H1 (cell line): ENCODE data around the gene GP9. TPM values are rescaled to one million over a fixed set of nuclear protein-coding genes. Genes with fewer than 3 reads are reported as not detected.

Experiments used
- ASH2L ChIP-seq: fragments of 200-600, 300-600 bp; sonication (generic); IDR thresholded peaks from one replicate; pipeline ENCODE4 v1.7.1; 2017; ENCODE audit warnings: low read length
- BCL11A ChIP-seq, 2 experiments: IDR thresholded peaks; one replicate each; pipeline ENCODE4 v1.6.1; 2011; ENCODE audit warnings: low read depth in 2 of 2, low read length in 2 of 2, mild to moderate bottlenecking in 2 of 2
- CBX5 ChIP-seq: fragments of 300-800, 300-1000 bp; sonication (generic); IDR thresholded peaks from 2 replicates; pipeline ENCODE4 v1.7.1; 2016; ENCODE audit warnings: antibody characterized with exemption, low read length, low read depth
- CHD1 ChIP-seq: IDR thresholded peaks from 2 replicates; pipeline ENCODE4 v1.6.1; 2012; ENCODE audit warnings: low read depth, low read length, improper control_type of control experiment
- FOSL1 ChIP-seq: IDR thresholded peaks from 2 replicates; pipeline ENCODE4 v1.6.1; 2011; ENCODE audit warnings: mild to moderate bottlenecking, low read depth, low read length, moderate library complexity; ENCODE audit not compliant: insufficient read depth
- POU5F1 ChIP-seq: IDR thresholded peaks from 2 replicates; pipeline ENCODE4 v1.6.1; 2011; ENCODE audit warnings: low read depth, mild to moderate bottlenecking, low read length, moderate library complexity
- SIN3A ChIP-seq, 2 experiments: IDR thresholded peaks in 1 of 2; conservative IDR thresholded peaks in 1 of 2; 2 replicates each; pipeline ENCODE4 v1.6.1; 2011 to 2012; ENCODE audit warnings: low read length in 2 of 2, improper control_type of control experiment in 1 of 2, low read depth in 1 of 2, mild to moderate bottlenecking in 1 of 2
- SIRT6 ChIP-seq: IDR thresholded peaks from one replicate; pipeline ENCODE4 v1.7.1; 2012; ENCODE audit warnings: low read length, inconsistent platforms
- SUZ12 ChIP-seq: fragments of 200-600 bp; sonication (generic); IDR thresholded peaks from 2 replicates; pipeline ENCODE4 v1.6.1; 2012; ENCODE audit warnings: mild to moderate bottlenecking, inconsistent platforms, low read length, moderate library complexity, mixed read lengths
- polyA plus RNA-seq, 7 experiments: library from polyadenylated mRNA; depleted of rRNA in 3 of 7; stranded (reverse) in 5 of 7; unstranded in 2 of 7; fragments of >200 nt in 5 of 7; fragments of 200-250 nt in 2 of 7; gene quantifications; 1 replicate in 5 of 7; 2 replicates in 1 of 7; 4 replicates in 1 of 7; pipeline versions ENCODE4 v1.2.1 to v1.2.3, GENCODE V29; 2011 to 2013; ENCODE audit warnings: missing spikeins in 2 of 7, mixed read lengths in 2 of 7
- total RNA-seq: library from RNA; stranded (reverse); fragmentation: NEBNext Ultra II Directional; extraction: Animal tissue kit (Norgen Biotek cat#: 25700); gene quantifications from 2 replicates; pipeline ENCODE4 v1.2.1, GENCODE V29; 2021
- TF ChIP-seq, protein P1 (sequence below): fragments of 300-600 bp; sonication (generic); IDR thresholded peaks from 2 replicates; pipeline ENCODE4 v1.7.1; 2012; ENCODE audit warnings: low read length, moderate library complexity, mild to moderate bottlenecking, inconsistent platforms; ENCODE audit not compliant: insufficient replicate concordance
- TF ChIP-seq, protein P2 (sequence below): IDR thresholded peaks from 2 replicates; pipeline ENCODE4 v1.6.1; 2011; ENCODE audit warnings: low read depth, mild to moderate bottlenecking, low read length; ENCODE audit not compliant: insufficient read depth

The GP9 gene
- total and polyA plus RNA-seq, 2 of the 8 experiments (the other 6 are each of a cell fraction or from before 2014, with no cell fraction given) = not detected

DNA sequence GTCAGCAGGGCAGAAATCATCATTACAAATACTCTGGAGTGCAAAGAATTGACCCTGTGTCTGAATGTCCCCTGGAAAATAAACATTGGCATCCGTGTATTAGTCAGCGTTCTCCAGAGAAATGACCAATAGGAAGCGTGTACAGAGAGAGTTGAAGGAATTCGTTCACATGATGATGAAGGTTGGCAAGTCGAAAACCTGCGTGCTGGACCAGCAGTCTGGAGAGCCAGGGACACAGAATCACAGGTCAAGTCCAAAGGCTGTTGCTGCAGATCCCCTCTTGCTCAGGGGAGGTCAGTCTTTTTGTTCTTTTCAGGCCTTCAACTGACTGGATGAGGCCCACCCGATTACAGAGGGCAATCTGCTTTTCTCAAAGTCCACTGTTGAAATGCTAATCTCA, 16.6 kb downstream of the GP9 start (continued):
- TF ChIP-seq, protein P1, sequence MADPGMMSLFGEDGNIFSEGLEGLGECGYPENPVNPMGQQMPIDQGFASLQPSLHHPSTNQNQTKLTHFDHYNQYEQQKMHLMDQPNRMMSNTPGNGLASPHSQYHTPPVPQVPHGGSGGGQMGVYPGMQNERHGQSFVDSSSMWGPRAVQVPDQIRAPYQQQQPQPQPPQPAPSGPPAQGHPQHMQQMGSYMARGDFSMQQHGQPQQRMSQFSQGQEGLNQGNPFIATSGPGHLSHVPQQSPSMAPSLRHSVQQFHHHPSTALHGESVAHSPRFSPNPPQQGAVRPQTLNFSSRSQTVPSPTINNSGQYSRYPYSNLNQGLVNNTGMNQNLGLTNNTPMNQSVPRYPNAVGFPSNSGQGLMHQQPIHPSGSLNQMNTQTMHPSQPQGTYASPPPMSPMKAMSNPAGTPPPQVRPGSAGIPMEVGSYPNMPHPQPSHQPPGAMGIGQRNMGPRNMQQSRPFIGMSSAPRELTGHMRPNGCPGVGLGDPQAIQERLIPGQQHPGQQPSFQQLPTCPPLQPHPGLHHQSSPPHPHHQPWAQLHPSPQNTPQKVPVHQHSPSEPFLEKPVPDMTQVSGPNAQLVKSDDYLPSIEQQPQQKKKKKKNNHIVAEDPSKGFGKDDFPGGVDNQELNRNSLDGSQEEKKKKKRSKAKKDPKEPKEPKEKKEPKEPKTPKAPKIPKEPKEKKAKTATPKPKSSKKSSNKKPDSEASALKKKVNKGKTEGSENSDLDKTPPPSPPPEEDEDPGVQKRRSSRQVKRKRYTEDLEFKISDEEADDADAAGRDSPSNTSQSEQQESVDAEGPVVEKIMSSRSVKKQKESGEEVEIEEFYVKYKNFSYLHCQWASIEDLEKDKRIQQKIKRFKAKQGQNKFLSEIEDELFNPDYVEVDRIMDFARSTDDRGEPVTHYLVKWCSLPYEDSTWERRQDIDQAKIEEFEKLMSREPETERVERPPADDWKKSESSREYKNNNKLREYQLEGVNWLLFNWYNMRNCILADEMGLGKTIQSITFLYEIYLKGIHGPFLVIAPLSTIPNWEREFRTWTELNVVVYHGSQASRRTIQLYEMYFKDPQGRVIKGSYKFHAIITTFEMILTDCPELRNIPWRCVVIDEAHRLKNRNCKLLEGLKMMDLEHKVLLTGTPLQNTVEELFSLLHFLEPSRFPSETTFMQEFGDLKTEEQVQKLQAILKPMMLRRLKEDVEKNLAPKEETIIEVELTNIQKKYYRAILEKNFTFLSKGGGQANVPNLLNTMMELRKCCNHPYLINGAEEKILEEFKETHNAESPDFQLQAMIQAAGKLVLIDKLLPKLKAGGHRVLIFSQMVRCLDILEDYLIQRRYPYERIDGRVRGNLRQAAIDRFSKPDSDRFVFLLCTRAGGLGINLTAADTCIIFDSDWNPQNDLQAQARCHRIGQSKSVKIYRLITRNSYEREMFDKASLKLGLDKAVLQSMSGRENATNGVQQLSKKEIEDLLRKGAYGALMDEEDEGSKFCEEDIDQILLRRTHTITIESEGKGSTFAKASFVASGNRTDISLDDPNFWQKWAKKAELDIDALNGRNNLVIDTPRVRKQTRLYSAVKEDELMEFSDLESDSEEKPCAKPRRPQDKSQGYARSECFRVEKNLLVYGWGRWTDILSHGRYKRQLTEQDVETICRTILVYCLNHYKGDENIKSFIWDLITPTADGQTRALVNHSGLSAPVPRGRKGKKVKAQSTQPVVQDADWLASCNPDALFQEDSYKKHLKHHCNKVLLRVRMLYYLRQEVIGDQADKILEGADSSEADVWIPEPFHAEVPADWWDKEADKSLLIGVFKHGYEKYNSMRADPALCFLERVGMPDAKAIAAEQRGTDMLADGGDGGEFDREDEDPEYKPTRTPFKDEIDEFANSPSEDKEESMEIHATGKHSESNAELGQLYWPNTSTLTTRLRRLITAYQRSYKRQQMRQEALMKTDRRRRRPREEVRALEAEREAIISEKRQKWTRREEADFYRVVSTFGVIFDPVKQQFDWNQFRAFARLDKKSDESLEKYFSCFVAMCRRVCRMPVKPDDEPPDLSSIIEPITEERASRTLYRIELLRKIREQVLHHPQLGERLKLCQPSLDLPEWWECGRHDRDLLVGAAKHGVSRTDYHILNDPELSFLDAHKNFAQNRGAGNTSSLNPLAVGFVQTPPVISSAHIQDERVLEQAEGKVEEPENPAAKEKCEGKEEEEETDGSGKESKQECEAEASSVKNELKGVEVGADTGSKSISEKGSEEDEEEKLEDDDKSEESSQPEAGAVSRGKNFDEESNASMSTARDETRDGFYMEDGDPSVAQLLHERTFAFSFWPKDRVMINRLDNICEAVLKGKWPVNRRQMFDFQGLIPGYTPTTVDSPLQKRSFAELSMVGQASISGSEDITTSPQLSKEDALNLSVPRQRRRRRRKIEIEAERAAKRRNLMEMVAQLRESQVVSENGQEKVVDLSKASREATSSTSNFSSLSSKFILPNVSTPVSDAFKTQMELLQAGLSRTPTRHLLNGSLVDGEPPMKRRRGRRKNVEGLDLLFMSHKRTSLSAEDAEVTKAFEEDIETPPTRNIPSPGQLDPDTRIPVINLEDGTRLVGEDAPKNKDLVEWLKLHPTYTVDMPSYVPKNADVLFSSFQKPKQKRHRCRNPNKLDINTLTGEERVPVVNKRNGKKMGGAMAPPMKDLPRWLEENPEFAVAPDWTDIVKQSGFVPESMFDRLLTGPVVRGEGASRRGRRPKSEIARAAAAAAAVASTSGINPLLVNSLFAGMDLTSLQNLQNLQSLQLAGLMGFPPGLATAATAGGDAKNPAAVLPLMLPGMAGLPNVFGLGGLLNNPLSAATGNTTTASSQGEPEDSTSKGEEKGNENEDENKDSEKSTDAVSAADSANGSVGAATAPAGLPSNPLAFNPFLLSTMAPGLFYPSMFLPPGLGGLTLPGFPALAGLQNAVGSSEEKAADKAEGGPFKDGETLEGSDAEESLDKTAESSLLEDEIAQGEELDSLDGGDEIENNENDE = no peak
- TF ChIP-seq ASH2L (no peak), SUZ12 (no peak), POU5F1 (no peak), SIN3A (conservative IDR thresholded peaks at IDR 0.05 in 1 of 2, IDR thresholded peaks at IDR 0.05 in 1 of 2; ENCODE audit: low read depth in 1 of 2, low read length in 2 of 2) (no peak), FOSL1 (no peak), CBX5 (no peak), CHD1 (no peak), SIRT6 (no peak), BCL11A (IDR thresholded peaks at IDR 0.05; ENCODE audit: low read depth in 2 of 2, low read length in 2 of 2) (no peak)
- TF ChIP-seq, protein P2, sequence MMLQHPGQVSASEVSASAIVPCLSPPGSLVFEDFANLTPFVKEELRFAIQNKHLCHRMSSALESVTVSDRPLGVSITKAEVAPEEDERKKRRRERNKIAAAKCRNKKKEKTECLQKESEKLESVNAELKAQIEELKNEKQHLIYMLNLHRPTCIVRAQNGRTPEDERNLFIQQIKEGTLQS = no peak
